Measurements from ENCODE around the gene NFIA. TPM values are rescaled to one million over a fixed set of nuclear protein-coding genes. Genes with fewer than 3 reads are reported as not detected.

Gene NFIA
- total and polyA plus RNA-seq, 2 of the 13 experiments (the other 11 are each of a cell fraction or from before 2014, with no cell fraction given), result 14.7 to 28.5 TPM

GRCh38 chr1:61451572-61451968, 369.2 kb downstream of the NFIA start:
- Histone ChIP-seq H3K4me1 (ENCODE audit: insufficient read depth, low read length) (peaks cover 48% of the 10 kb centered on the region), H3K27ac (ENCODE audit: extremely low read length, insufficient read depth, low read length) (no peak overlapping the region), H3K4me3 (replicated peaks in 1 of 3; ENCODE audit: insufficient read depth in 1 of 3, low read depth in 2 of 3, low read length in 3 of 3) (no peak overlapping the region), H3K9ac (ENCODE audit: insufficient read depth, low read depth, low read length) (no peak overlapping the region), H3K79me2 (ENCODE audit: insufficient read depth, low read length) (no peaks in the 10 kb centered on the region), H3K36me3 (replicated peaks in 1 of 2; ENCODE audit: control insufficient read depth in 1 of 2, insufficient read depth in 2 of 2, low read length in 2 of 2) (peaks cover 1 to 18% of the 10 kb centered on the region in 2 experiments; a peak in 4 of 5 replicates), H3K4me2 (ENCODE audit: low read depth, low read length) (no peak overlapping the region), H3K27me3 (ENCODE audit: control insufficient read depth in 1 of 2, insufficient read depth in 2 of 2, low read length in 2 of 2) (no peaks in the 10 kb centered on the region), H4K20me1 (ENCODE audit: insufficient read depth, low read length) (peaks cover 25% of the 10 kb centered on the region), H2AFZ (ENCODE audit: low read length) (no peak overlapping the region), H3K9me3 (ENCODE audit: low read length) (no peaks in the 10 kb centered on the region)
- intact Hi-C loops (cut with micrococcal nuclease; ENCODE audit: unreplicated experiment) (loop anchor here (5.0 kb wide), 1 partner anchor 604 kb away; no protein-coding TSS in a partner anchor), in situ Hi-C loops (cut with HindIII; ENCODE audit: extremely low pct_ligation_motif_present, low pct_unique_long_range_greater_than_20kb) (loop anchor here (5.0 to 10.0 kb wide), 2 partner anchors 399 to 477 kb away; no protein-coding TSS in a partner anchor)
- DNase-seq (ENCODE audit: low spot score) (no peak), ATAC-seq (no peak), FAIRE-seq (no peak)
- 96% methylated on average over 5 of the region's 5 CpGs for WGBS (ENCODE audit: low lambda C conversion rate)
- ChIA-PET CTCF (ENCODE audit: low intra/inter-chr PET ratio, low total read pairs) (no interaction called here), POLR2A (no interaction called here)
- no TSS peak for BruUV-seq (replicated peaks)
- TF ChIP-seq FUBP1 (CRISPR knock-in tag; IDR thresholded peaks at IDR 0.05; ENCODE audit: borderline replicate concordance) (no peak), ARID5B (CRISPR knock-in tag; IDR thresholded peaks at IDR 0.05) (no peak), DPF2 (CRISPR knock-in tag; IDR thresholded peaks at IDR 0.05; ENCODE audit: borderline replicate concordance, low read depth) (no peak)
